Breast epithelium (tissue), 4 donors: ENCODE data around the gene ELMO1. TPM values are rescaled to one million over a fixed set of nuclear protein-coding genes. Genes with fewer than 3 reads are reported as not detected.

Source experiments
- DNase-seq, 2 donors: peaks; one replicate each; pipeline ENCODE4 v3.0.0-alpha.2; 2019; ENCODE audit warnings: low spot score in 2 of 2
- H3K27ac ChIP-seq, 2 donors: fragments of 200-600 bp; sonication (generic) in 1 of 2; one replicate each; pipeline ENCODE4 v1.5.1; 2016 to 2019; ENCODE audit warnings: mild to moderate bottlenecking in 1 of 2
- H3K27me3 ChIP-seq, 2 donors: fragments of 200-600 bp; sonication (generic) in 1 of 2; one replicate each; pipeline versions ENCODE4 v1.5.1 to v1.6.0; 2017 to 2019; ENCODE audit warnings: control low read depth in 1 of 2, mild to moderate bottlenecking in 1 of 2
- H3K36me3 ChIP-seq: fragments of 200-600 bp; one replicate; pipeline ENCODE4 v1.5.1; 2019
- H3K4me1 ChIP-seq, 2 donors: fragments of 200-600 bp; sonication (generic); one replicate each; pipeline ENCODE4 v1.5.1; 2016 to 2019; ENCODE audit warnings: control low read depth in 1 of 2
- H3K4me3 ChIP-seq, 3 donors: fragments of 200-600 bp; sonication (generic); 1 replicate in 2 of 3; 2 replicates in 1 of 3; pipeline ENCODE4 v1.5.1; 2016 to 2019; ENCODE audit warnings: mild to moderate bottlenecking in 3 of 3, moderate library complexity in 2 of 3
- H3K9me3 ChIP-seq, 2 donors: fragments of 200-600 bp; sonication (generic) in 1 of 2; one replicate each; pipeline ENCODE4 v1.5.1; 2016 to 2019; ENCODE audit warnings: control low read depth in 1 of 2
- CTCF ChIP-seq, 3 donors: fragments of 450-650 bp; IDR thresholded peaks; one replicate each; pipeline ENCODE4 v1.5.1; 2016 to 2017; ENCODE audit warnings: antibody characterized with exemption in 3 of 3, mild to moderate bottlenecking in 3 of 3, moderate library complexity in 3 of 3
- POLR2A ChIP-seq: fragments of 450-650 bp; IDR thresholded peaks from one replicate; pipeline ENCODE4 v1.6.1; 2016; ENCODE audit warnings: antibody characterized with exemption, mild to moderate bottlenecking, moderate library complexity
- POLR2AphosphoS5 ChIP-seq, 3 donors: sonication (generic); formaldehyde crosslinking; IDR thresholded peaks; one replicate each; pipeline ENCODE4 v1.6.1; 2017; ENCODE audit warnings: antibody characterized with exemption in 3 of 3
- intact Hi-C: fragments of 100-400 bp; cut with DNase I; formaldehyde crosslinking; loops from one replicate; pipeline ENCODE4 v1.15.1; 2023; ENCODE audit warnings: low total_unique reads
- total RNA-seq, 3 donors: library from RNA; depleted of rRNA; stranded (reverse); fragments of >200 nt; gene quantifications; one replicate each; pipeline ENCODE4 v1.1.0, GENCODE V29; 2016

The ELMO1 gene
- total RNA-seq, 3 donors from 2014 or later = 49.5 to 110 (median 66.9) TPM

GRCh38 chr7:37220664-37221063, 228.0 kb downstream of the ELMO1 start:
- Histone ChIP-seq H3K36me3 (no peaks in the 10 kb centered on the region), H3K4me1 (no peaks in the 10 kb centered on the region), H3K9me3 (no peaks in the 10 kb centered on the region), H3K4me3 (no peak overlapping the region), H3K27me3 (no peaks in the 10 kb centered on the region), H3K27ac (no peak overlapping the region)
- intact Hi-C loops = loop anchor here (10.0 kb wide), 1 partner anchor 1956 kb away; no protein-coding TSS in a partner anchor
- DNase-seq = no peak
- TF ChIP-seq CTCF (IDR thresholded peaks at IDR 0.05) = no peak
- TF ChIP-seq POLR2AphosphoS5 (IDR thresholded peaks at IDR 0.05) = no peak
- no peak for TF ChIP-seq POLR2A

- no peak for DNase-seq
- Histone ChIP-seq H3K9me3 (no peaks in the 10 kb centered on the region), H3K36me3 (no peaks in the 10 kb centered on the region), H3K27me3 (no peaks in the 10 kb centered on the region), H3K4me3 (no peak overlapping the region), H3K4me1 (no peaks in the 10 kb centered on the region), H3K27ac (no peak overlapping the region)
- TF ChIP-seq POLR2A (no peak), POLR2AphosphoS5 (IDR thresholded peaks at IDR 0.05) (no peak), CTCF (IDR thresholded peaks at IDR 0.05) (no peak)
- intact Hi-C loops = loop anchor here (10.0 kb wide), 2 partner anchors 1074 to 1746 kb away; no protein-coding TSS in a partner anchor
Measured at GRCh38 chr7:37218956-37219355, 229.7 kb downstream of the ELMO1 start.

- Histone ChIP-seq H3K27ac (no peak overlapping the region), H3K36me3 (no peaks in the 10 kb centered on the region), H3K4me3 (no peak overlapping the region), H3K27me3 (no peaks in the 10 kb centered on the region), H3K4me1 (no peaks in the 10 kb centered on the region), H3K9me3 (no peaks in the 10 kb centered on the region)
- no peak for TF ChIP-seq POLR2AphosphoS5 (IDR thresholded peaks at IDR 0.05)
- TF ChIP-seq POLR2A = no peak
- TF ChIP-seq CTCF (IDR thresholded peaks at IDR 0.05) = no peak
- intact Hi-C loops = loop anchor here (10.0 kb wide), 2 partner anchors 1072 to 1748 kb away; no protein-coding TSS in a partner anchor
- no peak for DNase-seq
Measured at GRCh38 chr7:37216923-37217322, 231.7 kb downstream of the ELMO1 start.

- H3K4me1 ChIP-seq = no peaks in the 10 kb centered on the region
- no peaks in the 10 kb centered on the region for H3K9me3 ChIP-seq
- H3K27me3 ChIP-seq = no peaks in the 10 kb centered on the region
- TF ChIP-seq POLR2AphosphoS5 (IDR thresholded peaks at IDR 0.05) = no peak
- intact Hi-C loops = loop anchor here (10.0 kb wide), 2 partner anchors 1072 to 1748 kb away; no protein-coding TSS in a partner anchor
- H3K27ac ChIP-seq = peak overlapping the region; percentile 59 to 68
- no peaks in the 10 kb centered on the region for H3K36me3 ChIP-seq
- H3K4me3 ChIP-seq = no peak overlapping the region
- peak in 1 of 2 donors; percentile 48 for DNase-seq
Measured at GRCh38 chr7:37216156-37216852, 232.4 kb downstream of the ELMO1 start.

- no peak for DNase-seq
- Histone ChIP-seq H3K27ac (no peak overlapping the region), H3K36me3 (no peaks in the 10 kb centered on the region), H3K4me1 (no peaks in the 10 kb centered on the region), H3K9me3 (no peaks in the 10 kb centered on the region), H3K4me3 (no peak overlapping the region), H3K27me3 (no peaks in the 10 kb centered on the region)
- intact Hi-C loops = loop anchor here (10.0 kb wide), 2 partner anchors 1071 to 1749 kb away; no protein-coding TSS in a partner anchor
- TF ChIP-seq POLR2A = no peak
Measured at GRCh38 chr7:37215290-37215923, 233.3 kb downstream of the ELMO1 start.

- H3K27me3 ChIP-seq = no peaks in the 10 kb centered on the region
- DNase-seq = no peak
- H3K36me3 ChIP-seq = no peaks in the 10 kb centered on the region
- peaks cover 0 to 4% of the 10 kb centered on the region in 2 donors for H3K4me1 ChIP-seq
- no peak for TF ChIP-seq POLR2AphosphoS5 (IDR thresholded peaks at IDR 0.05)
- TF ChIP-seq CTCF (IDR thresholded peaks at IDR 0.05) = no peak
- no peak for TF ChIP-seq POLR2A
- H3K9me3 ChIP-seq = no peaks in the 10 kb centered on the region
- no peak overlapping the region for H3K4me3 ChIP-seq
- H3K27ac ChIP-seq = peak overlapping the region in 1 of 2 donors; percentile 76
- intact Hi-C loops = loop anchor here (10.0 kb wide), 2 partner anchors 1068 to 1752 kb away; no protein-coding TSS in a partner anchor
Measured at GRCh38 chr7:37212556-37212955, 236.1 kb downstream of the ELMO1 start.
